NAMALWA (cell line): ENCODE data around the gene TLR4.

Experiments
- DNase-seq: peaks from one replicate; pipeline ENCODE4 v3.0.0-alpha.2; 2015; ENCODE audit warnings: low spot score

The TLR4 gene

DNA sequence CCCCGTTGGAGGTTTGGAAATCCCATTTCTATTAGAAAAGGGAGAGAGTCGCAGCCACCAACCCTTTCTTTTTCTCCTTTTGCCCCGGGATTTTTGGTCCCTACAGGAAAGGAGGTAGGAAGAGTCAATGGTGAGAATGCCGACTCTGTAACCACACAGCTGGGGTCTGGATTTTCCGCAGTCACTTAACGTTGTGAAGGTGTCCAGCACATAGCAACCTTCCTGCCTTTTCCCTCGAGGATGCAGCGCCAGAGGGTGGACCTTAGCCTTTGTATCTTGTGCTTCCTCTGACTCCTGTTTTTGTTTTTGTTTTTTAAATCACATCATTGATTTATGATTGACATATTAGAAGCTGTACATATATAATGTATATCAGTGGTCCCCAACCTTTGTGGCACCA lies 41.4 kb downstream of the TLR4 start:
- no peak for DNase-seq

DNA sequence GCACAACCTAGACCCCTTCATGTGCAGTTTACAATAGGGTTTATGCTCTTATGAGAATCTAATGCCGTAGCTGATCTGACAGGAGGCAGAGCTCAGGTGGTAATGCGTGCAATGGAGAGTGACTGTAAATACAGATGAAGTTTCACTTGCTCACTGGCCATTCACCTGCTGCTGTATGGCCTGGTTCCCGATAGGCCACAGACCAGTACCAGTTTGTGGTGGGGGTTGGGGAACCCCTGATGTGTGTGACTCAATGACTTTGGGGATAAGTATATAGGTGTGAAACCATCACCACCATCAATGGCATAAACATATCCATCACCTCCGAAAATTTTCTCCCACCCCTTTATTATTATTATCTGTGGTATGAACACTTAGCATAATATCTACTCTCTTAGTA lies 42.1 kb downstream of the TLR4 start:
- DNase-seq = no peak

DNA sequence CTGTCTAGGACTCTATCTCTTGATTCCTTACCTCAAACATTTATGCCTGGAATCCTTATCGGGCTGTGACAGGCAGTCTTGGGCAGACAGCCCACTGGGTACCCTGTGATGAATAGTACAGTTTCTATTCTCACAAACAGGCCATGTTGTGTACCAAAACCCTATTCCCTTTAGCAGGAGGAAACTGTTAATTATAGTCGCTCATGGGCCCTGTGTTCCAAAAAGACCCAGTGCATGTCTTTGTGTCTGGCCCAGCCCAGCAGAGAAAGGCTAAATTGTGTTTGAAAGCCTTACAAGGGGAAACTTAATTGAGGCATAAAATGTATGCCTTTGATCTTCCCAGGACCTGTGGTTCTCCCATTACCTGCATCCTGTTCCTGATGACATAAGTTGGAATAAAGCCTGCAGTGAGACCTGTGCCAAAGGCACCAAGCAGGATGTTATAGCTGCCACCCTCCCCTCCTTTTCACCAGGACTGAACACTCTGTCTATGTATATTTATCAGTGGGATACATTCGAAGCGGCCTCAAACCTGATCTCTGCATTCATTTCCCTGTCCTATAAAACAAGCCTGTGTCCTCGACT lies 43.3 kb downstream of the TLR4 start:
- DNase-seq = no peak

DNA sequence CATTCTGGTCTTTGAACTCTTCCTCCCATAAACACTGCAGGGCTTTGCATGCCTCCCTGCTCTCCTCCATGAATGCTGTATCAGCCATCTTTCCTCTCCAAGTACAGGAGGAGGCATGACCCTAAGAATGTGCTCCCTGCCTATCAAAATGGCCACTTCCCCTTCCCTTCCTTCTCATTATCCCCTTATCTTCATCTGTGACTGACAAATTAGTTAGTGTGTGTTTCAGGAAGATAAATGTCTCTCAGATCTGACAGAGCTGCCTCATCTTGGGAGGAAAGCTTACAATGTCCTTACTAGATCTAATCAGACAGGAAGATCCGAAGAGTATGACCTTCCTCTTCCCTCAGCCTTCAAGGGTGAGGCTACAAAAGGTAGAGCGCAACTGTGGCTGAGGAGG lies 46.2 kb downstream of the TLR4 start:
- DNase-seq = no peak

DNA sequence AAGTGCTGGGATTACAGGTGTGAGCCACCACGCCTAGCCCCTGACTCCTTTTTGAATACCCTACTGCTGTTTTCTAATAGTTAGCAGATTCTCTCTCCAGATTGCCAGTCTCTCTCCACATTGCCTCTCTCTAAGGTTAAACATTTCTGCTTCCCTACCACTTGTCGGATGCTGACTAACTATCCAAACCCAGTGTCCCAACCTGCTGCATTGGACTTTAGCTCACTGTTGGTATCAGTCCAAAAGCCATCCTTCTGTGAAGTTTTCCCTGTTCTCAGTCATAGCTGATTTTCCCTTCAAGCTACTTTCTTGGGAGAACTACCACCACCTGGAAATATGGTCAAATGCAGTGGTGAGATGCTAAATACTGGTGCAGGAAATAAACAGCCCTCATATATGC lies 48.7 kb downstream of the TLR4 start:
- no peak for DNase-seq

DNA sequence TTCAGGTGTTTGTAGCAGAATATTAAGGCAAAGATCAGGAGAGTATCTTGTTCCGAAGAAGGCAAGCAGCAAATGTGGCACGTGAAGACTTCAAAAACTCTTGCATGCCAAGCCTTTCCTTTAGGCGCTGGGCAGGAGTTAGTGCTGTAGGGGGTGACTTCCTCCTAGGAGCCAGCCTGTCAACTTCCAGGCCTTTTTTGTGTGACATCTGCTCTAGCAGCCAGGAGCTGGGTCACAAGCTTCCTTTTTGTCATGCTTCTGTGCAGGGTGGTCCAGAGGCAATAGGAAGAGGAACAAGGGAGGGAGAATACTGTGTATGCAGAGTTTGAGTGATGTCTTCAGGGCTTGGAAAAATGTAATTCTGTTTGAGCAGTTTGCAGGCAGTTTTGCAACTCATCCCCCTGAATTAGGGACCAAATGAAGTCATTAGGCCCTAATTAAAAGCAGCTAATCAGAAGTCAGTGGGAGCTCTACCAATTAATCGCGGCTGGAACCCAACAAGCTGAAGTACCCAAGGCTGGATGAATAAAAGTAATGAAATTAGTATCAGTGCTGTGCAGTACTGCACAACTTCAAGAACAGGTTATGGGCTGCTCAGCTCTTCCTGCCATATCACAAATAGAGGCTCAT lies 53.5 kb downstream of the TLR4 start:
- no peak for DNase-seq

DNA sequence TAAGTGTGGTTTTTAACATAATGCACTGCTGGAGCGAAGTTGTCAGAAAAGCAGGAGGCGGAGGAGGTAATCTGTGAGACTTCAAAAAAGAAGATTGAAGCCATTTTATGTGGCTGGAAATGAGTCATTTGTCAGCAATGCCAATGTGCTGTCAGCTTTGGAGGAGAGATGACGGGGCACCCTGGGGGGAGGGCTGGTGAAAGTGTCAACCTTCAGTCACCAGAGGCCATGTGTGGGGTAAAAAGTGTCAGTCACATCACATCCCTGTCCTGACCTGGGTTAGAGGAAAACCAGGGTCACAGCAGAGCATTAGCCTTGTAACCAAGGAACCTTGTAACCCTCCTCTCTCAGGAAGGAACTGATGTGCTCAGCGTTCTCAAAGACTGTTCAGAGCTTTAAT lies 59.1 kb downstream of the TLR4 start:
- DNase-seq = no peak

DNA sequence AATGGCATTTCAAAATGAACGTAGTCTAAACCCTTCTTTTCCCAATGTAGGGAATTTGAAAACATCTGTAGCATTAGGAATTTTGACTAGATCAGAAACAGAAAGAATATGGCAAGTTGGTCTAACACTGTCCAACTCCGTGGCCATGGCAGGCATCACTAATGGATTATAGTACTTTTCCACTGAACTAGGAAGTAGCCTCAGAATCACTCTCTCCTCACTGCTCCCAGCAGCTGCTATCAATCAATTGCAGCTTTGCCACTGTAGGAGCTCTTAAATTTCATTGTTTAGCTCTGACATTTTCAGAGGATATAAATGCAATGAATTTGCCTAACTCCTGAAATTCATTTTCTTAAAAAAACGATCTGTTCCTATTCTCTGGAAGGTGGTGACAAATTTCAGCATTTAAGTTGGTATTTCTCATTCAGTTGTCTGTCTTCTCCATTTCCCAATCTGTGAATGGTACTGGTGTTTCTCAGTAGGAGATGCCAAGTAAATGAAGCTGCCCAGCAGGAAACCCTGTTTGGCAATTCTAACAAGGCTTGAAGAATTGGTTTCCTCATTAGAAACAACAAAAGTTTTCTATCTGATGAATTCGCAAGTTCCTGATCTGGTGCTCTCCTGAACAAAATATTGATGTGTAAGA lies 64.7 kb downstream of the TLR4 start:
- no peak for DNase-seq

DNA sequence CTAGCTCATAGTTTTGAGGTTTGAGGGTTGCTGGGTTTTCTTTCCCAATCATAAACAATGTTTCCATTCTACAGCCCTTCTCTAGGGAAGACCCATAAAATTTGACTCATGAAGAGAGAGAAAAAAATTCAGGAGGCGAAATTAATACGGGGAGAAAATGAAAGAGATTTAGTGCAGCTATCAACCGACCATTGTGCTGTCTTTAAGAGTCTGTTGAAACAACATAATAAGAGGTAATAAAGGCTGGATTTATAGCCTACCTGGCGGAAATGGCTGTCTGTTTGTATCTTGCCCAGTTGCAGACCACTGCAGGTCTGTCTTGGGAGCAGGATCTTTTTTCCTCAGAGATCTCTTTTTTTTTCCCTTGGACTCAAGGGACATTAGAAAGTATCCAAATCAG lies 66.9 kb downstream of the TLR4 start:
- DNase-seq = no peak

DNA sequence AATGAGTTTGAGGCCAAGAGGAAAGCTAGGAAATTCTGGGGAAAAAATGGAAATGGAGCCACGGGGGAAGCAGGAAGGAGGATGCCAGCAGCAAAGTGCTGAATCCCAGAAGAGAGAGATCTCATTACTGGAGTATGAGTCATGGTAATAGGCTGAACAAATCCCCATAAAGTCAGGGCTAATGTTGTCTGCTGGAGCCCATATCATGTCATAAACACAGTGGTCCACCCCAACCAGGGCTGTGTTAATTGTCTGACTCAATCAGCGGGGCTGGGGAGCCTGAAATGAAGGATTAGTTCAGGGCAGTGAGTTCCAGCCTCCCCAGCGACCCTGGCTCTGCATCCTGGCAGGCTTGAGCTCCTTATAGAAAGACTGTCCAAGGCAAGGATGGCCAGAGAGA lies 68.8 kb downstream of the TLR4 start:
- no peak for DNase-seq
